GM12878 (cell line): ENCODE measurements around the gene ENOX1. TPM values are rescaled to one million over a fixed set of nuclear protein-coding genes. Genes with fewer than 3 reads are reported as not detected.

Experiments used
- ATAC-seq: fragments of 200-7000 bp; cut with Tn5 transposase; 3 replicates; pipeline ENCODE4 v1.9.1; 2020; ENCODE audit warnings: mild to moderate bottlenecking, moderate library complexity
- BruUV-seq: library from RNA; stranded (reverse); fragments of 400-500 nt; replicated peaks from 2 replicates; lab custom pipeline; 2021; lab: Mats Ljungman, UMichigan
- CTCF ChIA-PET: fragments of 300-600 bp; sonication (Branson Sonifier 250); formaldehyde crosslinking; extraction: SDS; loops from one replicate; lab custom pipeline; 2021; ENCODE audit warnings: inconsistent platforms; lab: Yijun Ruan, JAX
- POLR2A ChIA-PET: fragments of 350-600 bp; formaldehyde crosslinking; extraction: SDS; loops from one replicate; lab custom pipeline; 2021; ENCODE audit warnings: inconsistent platforms; lab: Charles Lee
- RAD21 ChIA-PET: fragments of 300-600 bp; sonication (Branson Sonifier 250); formaldehyde crosslinking; loops from one replicate; lab custom pipeline; 2023; ENCODE audit warnings: antibody characterized with exemption; ENCODE audit not compliant: unreplicated experiment; lab: Charles Lee
- SMC1A ChIA-PET: fragments of 300-600 bp; sonication (Branson Sonifier 250); formaldehyde crosslinking; loops from one replicate; lab custom pipeline; 2023; ENCODE audit not compliant: unreplicated experiment, uncharacterized antibody; lab: Charles Lee
- DNase-seq: peaks from one replicate; pipeline ENCODE4 v3.0.0-alpha.2; 2011; ENCODE audit warnings: low read depth, low spot score
- FAIRE-seq: peaks from 3 replicates; lab custom pipeline; 2011; peaks lifted over from hg19 to GRCh38; lab: Jason Lieb, UNC
- H2AFZ ChIP-seq: 2 replicates; pipeline ENCODE4 v1.6.0; 2011; ENCODE audit warnings: low read depth, low read length, control low read depth; ENCODE audit not compliant: control insufficient read depth
- H3K27ac ChIP-seq: 2 replicates; pipeline ENCODE4 v1.5.1; 2011; ENCODE audit warnings: control low read depth; ENCODE audit not compliant: control insufficient read depth, insufficient read depth
- H3K27me3 ChIP-seq, 2 experiments: replicated peaks in 1 of 2; 2 replicates each; pipeline versions ENCODE4 v1.6.0 to v1.6.1; 2011; ENCODE audit warnings: low read length in 1 of 2; ENCODE audit not compliant: control insufficient read depth in 2 of 2, insufficient read depth in 2 of 2
- H3K36me3 ChIP-seq, 2 experiments: 2 replicates each; pipeline ENCODE4 v1.5.1; 2011; ENCODE audit warnings: low read length in 1 of 2; ENCODE audit not compliant: control insufficient read depth in 2 of 2, insufficient read depth in 2 of 2
- H3K4me1 ChIP-seq: 2 replicates; pipeline ENCODE4 v1.6.1; 2011; ENCODE audit warnings: mild to moderate bottlenecking, low read length, moderate library complexity, mixed read lengths; ENCODE audit not compliant: control insufficient read depth, insufficient read depth
- H3K4me2 ChIP-seq: 2 replicates; pipeline ENCODE4 v1.6.0; 2011; ENCODE audit warnings: control low read depth; ENCODE audit not compliant: control insufficient read depth, insufficient read depth
- H3K4me3 ChIP-seq: fragments of 200-600 bp; sonication (generic); 2 replicates; pipeline ENCODE4 v1.5.1; 2016
- H3K79me2 ChIP-seq: 2 replicates; pipeline ENCODE4 v1.6.0; 2011; ENCODE audit warnings: low read length; ENCODE audit not compliant: control insufficient read depth, insufficient read depth
- H3K9ac ChIP-seq: 2 replicates; pipeline ENCODE4 v1.8.0; 2011; ENCODE audit warnings: low read length, control low read depth, mixed read lengths; ENCODE audit not compliant: control insufficient read depth, insufficient read depth
- H3K9me3 ChIP-seq: replicated peaks from 3 replicates; pipeline ENCODE4 v1.5.1; 2011; ENCODE audit warnings: mild to moderate bottlenecking, low read length; ENCODE audit not compliant: control insufficient read depth, insufficient read depth
- H4K20me1 ChIP-seq: 2 replicates; pipeline ENCODE4 v1.6.0; 2011; ENCODE audit not compliant: control insufficient read depth, insufficient read depth
- CBX5 ChIP-seq: sonication (generic); IDR thresholded peaks from 2 replicates; pipeline ENCODE4 v1.6.1; 2016; ENCODE audit warnings: low read depth, moderate library complexity, mild to moderate bottlenecking, inconsistent platforms
- CHD4 ChIP-seq: fragments of 200-600 bp; sonication (generic); IDR thresholded peaks from 2 replicates; pipeline ENCODE4 v1.6.1; 2016; ENCODE audit warnings: mild to moderate bottlenecking
- CUX1 ChIP-seq: IDR thresholded peaks from 2 replicates; pipeline ENCODE4 v1.6.1; 2012; ENCODE audit warnings: improper control_type of control experiment, low read depth, low read length; ENCODE audit not compliant: insufficient replicate concordance
- EGR1 ChIP-seq, 2 experiments: IDR thresholded peaks; 1 replicate in 1 of 2; 2 replicates in 1 of 2; pipeline ENCODE4 v1.6.1; 2011 to 2012; ENCODE audit warnings: low read depth in 2 of 2, low read length in 2 of 2, borderline replicate concordance in 1 of 2, mild to moderate bottlenecking in 1 of 2, moderate library complexity in 1 of 2
- ELK1 ChIP-seq: IDR thresholded peaks from 2 replicates; pipeline ENCODE4 v1.6.1; 2012; ENCODE audit warnings: low read depth, low read length, improper control_type of control experiment
- ESRRA ChIP-seq: IDR thresholded peaks from 2 replicates; pipeline ENCODE4 v1.6.1; 2012; ENCODE audit warnings: mild to moderate bottlenecking, low read length, improper control_type of control experiment
- GABPA ChIP-seq: IDR thresholded peaks from 2 replicates; pipeline ENCODE4 v1.6.1; 2014; ENCODE audit warnings: antibody characterized with exemption, low read depth, mild to moderate bottlenecking, inconsistent platforms
- GATAD2B ChIP-seq: fragments of 450-650 bp; conservative IDR thresholded peaks from 2 replicates; pipeline ENCODE4 v1.6.1; 2017; ENCODE audit warnings: low read depth, mild to moderate bottlenecking, moderate library complexity
- KAT2A ChIP-seq: conservative IDR thresholded peaks from 2 replicates; pipeline ENCODE4 v1.6.1; 2011; ENCODE audit warnings: low read depth, low read length; ENCODE audit not compliant: control insufficient read depth
- LARP7 ChIP-seq: fragments of 450-650 bp; IDR thresholded peaks from 2 replicates; pipeline ENCODE4 v1.6.1; 2017; ENCODE audit warnings: mild to moderate bottlenecking
- MTA3 ChIP-seq: IDR thresholded peaks from 2 replicates; pipeline ENCODE4 v1.6.1; 2012; ENCODE audit warnings: low read length, inconsistent platforms, borderline replicate concordance
- NFXL1 ChIP-seq: fragments of 450-650 bp; IDR thresholded peaks from 2 replicates; pipeline ENCODE4 v1.6.1; 2017; ENCODE audit warnings: antibody characterized with exemption, mild to moderate bottlenecking, borderline replicate concordance
- PAX5 ChIP-seq: IDR thresholded peaks from 2 replicates; pipeline ENCODE4 v1.6.1; 2011; ENCODE audit warnings: low read depth, low read length, borderline replicate concordance
- RUNX3 ChIP-seq: IDR thresholded peaks from 2 replicates; pipeline ENCODE4 v1.6.1; 2012; ENCODE audit warnings: low read length, inconsistent platforms
- SPI1 ChIP-seq: IDR thresholded peaks from 2 replicates; pipeline ENCODE4 v1.6.1; 2011; ENCODE audit warnings: low read depth, mild to moderate bottlenecking, low read length, moderate library complexity, borderline replicate concordance; ENCODE audit not compliant: insufficient read depth
- YY1 ChIP-seq: IDR thresholded peaks from 2 replicates; pipeline ENCODE4 v1.6.1; 2011; ENCODE audit warnings: low read depth, mild to moderate bottlenecking, low read length
- WGBS: methylation state at CpG from one replicate; pipeline ENCODE4 v1.1.6; 2016; ENCODE audit warnings: low lambda C conversion rate; ENCODE audit not compliant: insufficient replicate concordance, insufficient coverage; ENCODE audit errors: missing lambda C conversion rate; 5-methylcytosine and 5-hydroxymethylcytosine counted together
- in situ Hi-C: fragments of 300-500 bp; cut with MboI; formaldehyde crosslinking; loops from 9 replicates; pipeline ENCODE4 v1.14.3; 2018; ENCODE audit warnings: mixed read lengths
- intact Hi-C: fragments of 100-400 bp; cut with micrococcal nuclease; formaldehyde crosslinking; loops from one replicate; pipeline ENCODE4 v1.14.2; 2022; ENCODE audit not compliant: unreplicated experiment
- polyA plus RNA-seq, 11 experiments: library from polyadenylated mRNA; depleted of rRNA in 4 of 11; unstranded in 6 of 11; stranded (reverse) in 5 of 11; fragments of >200 nt; fragmentation: Nextera tagmentation in 4 of 11; fragmentation: Illumina TruSeq in 1 of 11; extraction: Ambion mirVana in 4 of 11; extraction: Trizol in 1 of 11; gene quantifications; 1 replicate in 1 of 11; 2 replicates in 10 of 11; pipeline versions ENCODE4 v1.2.1 to v1.2.3, GENCODE V29; 2011 to 2016; ENCODE audit warnings: inconsistent platforms in 2 of 11, missing spikeins in 2 of 11, low read depth in 1 of 11
- total RNA-seq, 4 experiments: library from RNA; depleted of rRNA in 3 of 4; stranded (reverse); fragments of >200 nt in 3 of 4; fragmentation: Illumina TruSeq in 1 of 4; extraction: Trizol in 1 of 4; gene quantifications; 2 replicates each; pipeline versions ENCODE4 v1.2.1 to v1.2.3, GENCODE V29; 2013 to 2021
- TF ChIP-seq, protein P1 (sequence below): fragments of 450-650 bp; conservative IDR thresholded peaks from 2 replicates; pipeline ENCODE4 v1.6.1; 2017; ENCODE audit warnings: mild to moderate bottlenecking, moderate library complexity

Gene ENOX1
- total and polyA plus RNA-seq, 10 of the 15 experiments (the other 5 are each of a cell fraction or from before 2014, with no cell fraction given) = 0.11 to 0.26 (median 0.15) TPM

DNA sequence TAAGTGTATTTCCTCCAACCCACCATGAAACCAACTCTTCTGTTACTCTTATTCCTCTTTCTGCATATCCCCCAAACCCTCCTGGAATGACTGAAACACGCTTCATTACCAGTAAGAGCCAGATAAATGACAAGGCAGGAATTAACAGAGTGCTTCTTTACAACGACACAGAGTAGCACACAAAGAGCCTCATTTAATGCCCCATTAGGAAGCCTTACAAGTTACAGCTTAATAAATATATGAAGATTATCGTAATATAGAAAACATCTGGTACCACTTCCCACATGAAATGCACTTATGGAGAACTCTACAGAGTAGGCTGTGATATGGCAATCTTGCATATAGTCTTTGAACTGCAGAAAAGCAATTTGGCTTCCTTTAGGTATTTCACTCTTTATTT lies 116.8 kb downstream of the ENOX1 start:
- Histone ChIP-seq H3K4me1 (no peaks in the 10 kb centered on the region), H4K20me1 (no peaks in the 10 kb centered on the region), H3K4me2 (no peak overlapping the region), H3K36me3 (no peaks in the 10 kb centered on the region), H3K27ac (no peak overlapping the region), H3K9ac (no peak overlapping the region), H3K79me2 (no peaks in the 10 kb centered on the region), H3K9me3 (no peaks in the 10 kb centered on the region), H3K4me3 (no peak overlapping the region), H3K27me3 (no peaks in the 10 kb centered on the region), H2AFZ (no peak overlapping the region)
- no peak for DNase-seq
- CTCF ChIA-PET = interaction anchor here (1.5 kb wide), 1 partner anchor 13 kb away, joined by 3 read pairs; no protein-coding TSS in a partner anchor
- RAD21 ChIA-PET = no interaction called here
- no peak for FAIRE-seq
- SMC1A ChIA-PET = no interaction called here
- 23% methylated on average over 3 of the region's 3 CpGs for WGBS
- in situ Hi-C loops = no loop called here
- no peak for ATAC-seq
- POLR2A ChIA-PET = no interaction called here
- intact Hi-C loops = no loop called here
- no TSS peak for BruUV-seq
- no peak for TF ChIP-seq SPI1
- TF ChIP-seq CHD4 = no peak
- TF ChIP-seq RUNX3 = no peak
- TF ChIP-seq KAT2A = no peak
- no peak for TF ChIP-seq LARP7
- no peak for TF ChIP-seq GABPA
- no peak for TF ChIP-seq GATAD2B
- TF ChIP-seq CBX5 = no peak
- TF ChIP-seq YY1 = no peak
- no peak for TF ChIP-seq PAX5
- no peak for TF ChIP-seq CUX1
- no peak for TF ChIP-seq ESRRA
- no peak for TF ChIP-seq ELK1
- TF ChIP-seq EGR1 (IDR thresholded peaks at IDR 0.05; ENCODE audit: borderline replicate concordance in 1 of 2, low read depth in 2 of 2, low read length in 2 of 2) = no peak
- TF ChIP-seq, protein P1, sequence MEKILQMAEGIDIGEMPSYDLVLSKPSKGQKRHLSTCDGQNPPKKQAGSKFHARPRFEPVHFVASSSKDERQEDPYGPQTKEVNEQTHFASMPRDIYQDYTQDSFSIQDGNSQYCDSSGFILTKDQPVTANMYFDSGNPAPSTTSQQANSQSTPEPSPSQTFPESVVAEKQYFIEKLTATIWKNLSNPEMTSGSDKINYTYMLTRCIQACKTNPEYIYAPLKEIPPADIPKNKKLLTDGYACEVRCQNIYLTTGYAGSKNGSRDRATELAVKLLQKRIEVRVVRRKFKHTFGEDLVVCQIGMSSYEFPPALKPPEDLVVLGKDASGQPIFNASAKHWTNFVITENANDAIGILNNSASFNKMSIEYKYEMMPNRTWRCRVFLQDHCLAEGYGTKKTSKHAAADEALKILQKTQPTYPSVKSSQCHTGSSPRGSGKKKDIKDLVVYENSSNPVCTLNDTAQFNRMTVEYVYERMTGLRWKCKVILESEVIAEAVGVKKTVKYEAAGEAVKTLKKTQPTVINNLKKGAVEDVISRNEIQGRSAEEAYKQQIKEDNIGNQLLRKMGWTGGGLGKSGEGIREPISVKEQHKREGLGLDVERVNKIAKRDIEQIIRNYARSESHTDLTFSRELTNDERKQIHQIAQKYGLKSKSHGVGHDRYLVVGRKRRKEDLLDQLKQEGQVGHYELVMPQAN = no peak
- no peak for TF ChIP-seq MTA3
- no peak for TF ChIP-seq NFXL1
